ENCODE data around the gene CPNE7. TPM values are rescaled to one million over a fixed set of nuclear protein-coding genes. Genes with fewer than 3 reads are reported as not detected.

The CPNE7 gene
- total RNA-seq, 1 donor from 2014 or later = 21.1 TPM

DNA sequence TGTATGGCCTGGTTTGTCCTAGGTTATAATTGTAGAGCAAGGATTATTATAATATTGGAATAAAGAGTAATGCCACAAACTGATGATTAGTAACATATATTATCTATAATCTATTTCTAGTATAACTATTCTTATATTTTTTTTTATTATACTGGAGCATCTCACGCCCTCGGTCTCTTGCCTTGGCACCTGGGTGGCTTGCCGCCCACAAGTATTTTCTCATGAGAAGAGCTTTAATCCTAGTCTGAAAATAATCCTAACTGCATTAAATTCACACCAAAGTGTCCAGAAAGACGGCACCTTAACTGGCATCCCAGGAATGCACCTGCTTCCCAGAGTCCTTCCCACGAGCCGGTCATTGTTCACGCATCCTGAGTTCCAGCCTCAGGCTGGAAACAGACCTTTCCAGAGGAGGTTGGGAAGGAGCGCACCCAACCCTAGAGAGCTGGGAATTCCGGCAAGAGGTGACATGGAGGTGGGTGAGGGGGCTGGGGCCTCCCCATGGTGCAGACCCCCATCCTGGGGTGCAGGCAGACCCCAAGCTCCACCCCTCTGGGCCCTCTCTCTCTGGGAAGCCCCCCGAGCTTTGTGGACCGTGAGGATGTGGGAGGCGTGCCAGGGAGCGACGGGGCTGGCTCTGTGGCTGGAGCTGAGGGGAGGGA, 66.0 kb downstream of the CPNE7 start:
- DNase-seq (ENCODE audit: low spot score) = no peak
- Histone ChIP-seq H3K9me3 (ENCODE audit: low read depth) (no peaks in the 10 kb centered on the region), H3K9ac (no peak overlapping the region), H3K36me3 (no peaks in the 10 kb centered on the region), H3K4me1 (no peaks in the 10 kb centered on the region), H3K27me3 (no peaks in the 10 kb centered on the region), H3K4me2 (no peak overlapping the region), H3K27ac (no peak overlapping the region), H3K79me2 (ENCODE audit: low read depth) (no peaks in the 10 kb centered on the region), H3F3A (ENCODE audit: low read depth) (peaks cover 3% of the 10 kb centered on the region), H3K4me3 (no peak overlapping the region), H4K20me1 (ENCODE audit: low read depth) (peaks cover 4% of the 10 kb centered on the region), H2AFZ (replicated peaks) (no peak overlapping the region)
- H3K9me3 Mint-ChIP-seq = no peaks in the 10 kb centered on the region
- H3K4me1 Mint-ChIP-seq = peaks cover 10% of the 10 kb centered on the region
- H3K36me3 Mint-ChIP-seq = peaks cover 5% of the 10 kb centered on the region
- H3K4me3 Mint-ChIP-seq = peak overlapping the region; percentile 64
- peaks cover 6% of the 10 kb centered on the region for H3K27me3 Mint-ChIP-seq (ENCODE audit: insufficient read depth, low read depth)
- H3K27ac Mint-ChIP-seq = no peak overlapping the region
- TF ChIP-seq EZH2phosphoT487 (IDR thresholded peaks at IDR 0.05) (no peak), EZH2 (IDR thresholded peaks at IDR 0.05) (no peak)

DNA sequence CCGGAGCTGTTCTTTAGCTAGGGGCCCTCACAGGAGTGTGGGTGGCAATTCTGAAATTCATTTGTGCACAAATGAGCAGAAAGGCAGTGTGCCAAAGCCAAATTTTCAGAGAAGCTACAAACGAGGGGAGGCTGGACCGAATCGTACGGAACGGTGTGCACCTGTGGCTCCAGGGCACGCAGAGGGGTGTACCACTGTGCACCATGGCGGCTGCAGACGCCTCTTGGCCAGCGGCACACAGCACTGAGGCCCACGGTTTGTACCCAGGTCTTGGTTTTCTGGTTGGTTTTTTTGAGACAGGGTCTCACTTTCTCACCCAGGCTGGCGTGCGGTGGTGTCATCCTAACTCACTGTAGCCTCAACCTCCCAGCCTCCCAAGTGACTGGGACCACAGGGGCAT, 67.0 kb downstream of the CPNE7 start:
- Histone ChIP-seq H3K9me3 (ENCODE audit: low read depth) (no peaks in the 10 kb centered on the region), H3K4me2 (no peak overlapping the region), H3K9ac (no peak overlapping the region), H3K27ac (no peak overlapping the region), H3F3A (ENCODE audit: low read depth) (peaks cover 3% of the 10 kb centered on the region), H3K4me3 (no peak overlapping the region), H3K79me2 (ENCODE audit: low read depth) (no peaks in the 10 kb centered on the region), H3K27me3 (no peaks in the 10 kb centered on the region), H4K20me1 (ENCODE audit: low read depth) (peaks cover 4% of the 10 kb centered on the region), H3K36me3 (no peaks in the 10 kb centered on the region), H3K4me1 (no peaks in the 10 kb centered on the region), H2AFZ (replicated peaks) (no peak overlapping the region)
- H3K27ac Mint-ChIP-seq = no peak overlapping the region
- H3K36me3 Mint-ChIP-seq = peaks cover 5% of the 10 kb centered on the region
- no peak for DNase-seq (ENCODE audit: low spot score)
- H3K4me3 Mint-ChIP-seq = no peak overlapping the region
- TF ChIP-seq EZH2 (IDR thresholded peaks at IDR 0.05) (no peak), EZH2phosphoT487 (IDR thresholded peaks at IDR 0.05) (no peak)
- TF ChIP-seq, protein P1, sequence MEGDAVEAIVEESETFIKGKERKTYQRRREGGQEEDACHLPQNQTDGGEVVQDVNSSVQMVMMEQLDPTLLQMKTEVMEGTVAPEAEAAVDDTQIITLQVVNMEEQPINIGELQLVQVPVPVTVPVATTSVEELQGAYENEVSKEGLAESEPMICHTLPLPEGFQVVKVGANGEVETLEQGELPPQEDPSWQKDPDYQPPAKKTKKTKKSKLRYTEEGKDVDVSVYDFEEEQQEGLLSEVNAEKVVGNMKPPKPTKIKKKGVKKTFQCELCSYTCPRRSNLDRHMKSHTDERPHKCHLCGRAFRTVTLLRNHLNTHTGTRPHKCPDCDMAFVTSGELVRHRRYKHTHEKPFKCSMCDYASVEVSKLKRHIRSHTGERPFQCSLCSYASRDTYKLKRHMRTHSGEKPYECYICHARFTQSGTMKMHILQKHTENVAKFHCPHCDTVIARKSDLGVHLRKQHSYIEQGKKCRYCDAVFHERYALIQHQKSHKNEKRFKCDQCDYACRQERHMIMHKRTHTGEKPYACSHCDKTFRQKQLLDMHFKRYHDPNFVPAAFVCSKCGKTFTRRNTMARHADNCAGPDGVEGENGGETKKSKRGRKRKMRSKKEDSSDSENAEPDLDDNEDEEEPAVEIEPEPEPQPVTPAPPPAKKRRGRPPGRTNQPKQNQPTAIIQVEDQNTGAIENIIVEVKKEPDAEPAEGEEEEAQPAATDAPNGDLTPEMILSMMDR (IDR thresholded peaks at IDR 0.05) = no peak
- H3K27me3 Mint-ChIP-seq (ENCODE audit: insufficient read depth, low read depth) = peaks cover 5% of the 10 kb centered on the region
- H3K4me1 Mint-ChIP-seq = peaks cover 10% of the 10 kb centered on the region
- H3K9me3 Mint-ChIP-seq = no peaks in the 10 kb centered on the region

GRCh38 chr16:89643769-89644300, 68.3 kb downstream of the CPNE7 start:
- Histone ChIP-seq H4K20me1 (ENCODE audit: low read depth) (peaks cover 4% of the 10 kb centered on the region), H3K4me2 (no peak overlapping the region), H3K79me2 (ENCODE audit: low read depth) (no peaks in the 10 kb centered on the region), H3K4me1 (no peaks in the 10 kb centered on the region), H3K9me3 (ENCODE audit: low read depth) (no peaks in the 10 kb centered on the region), H3K36me3 (no peaks in the 10 kb centered on the region), H3F3A (ENCODE audit: low read depth) (peaks cover 3% of the 10 kb centered on the region), H3K27me3 (no peaks in the 10 kb centered on the region), H3K27ac (no peak overlapping the region), H3K9ac (no peak overlapping the region), H2AFZ (replicated peaks) (no peak overlapping the region), H3K4me3 (no peak overlapping the region)
- H3K27me3 Mint-ChIP-seq (ENCODE audit: insufficient read depth, low read depth) = peaks cover 8% of the 10 kb centered on the region
- TF ChIP-seq, protein P1 (IDR thresholded peaks at IDR 0.05) = no peak
- no peak for TF ChIP-seq EZH2phosphoT487 (IDR thresholded peaks at IDR 0.05)
- TF ChIP-seq EZH2 (IDR thresholded peaks at IDR 0.05) = no peak
- H3K4me1 Mint-ChIP-seq = peaks cover 10% of the 10 kb centered on the region
- H3K9me3 Mint-ChIP-seq = no peaks in the 10 kb centered on the region
- H3K27ac Mint-ChIP-seq = no peak overlapping the region
- no peak overlapping the region for H3K4me3 Mint-ChIP-seq
- no peak for DNase-seq (ENCODE audit: low spot score)
- H3K36me3 Mint-ChIP-seq = peaks cover 5% of the 10 kb centered on the region

GRCh38 chr16:89645122-89645521, 69.6 kb downstream of the CPNE7 start:
- Mint-ChIP-seq H3K36me3 (peaks cover 5% of the 10 kb centered on the region), H3K27me3 (ENCODE audit: insufficient read depth, low read depth) (peaks cover 10% of the 10 kb centered on the region), H3K9me3 (no peaks in the 10 kb centered on the region), H3K4me3 (no peak overlapping the region), H3K4me1 (peaks cover 10% of the 10 kb centered on the region), H3K27ac (no peak overlapping the region)
- Histone ChIP-seq H2AFZ (replicated peaks) (no peak overlapping the region), H3K36me3 (no peaks in the 10 kb centered on the region), H3K27me3 (no peaks in the 10 kb centered on the region), H3K9me3 (ENCODE audit: low read depth) (no peaks in the 10 kb centered on the region), H3K4me2 (no peak overlapping the region), H4K20me1 (ENCODE audit: low read depth) (peaks cover 4% of the 10 kb centered on the region), H3K4me3 (no peak overlapping the region), H3K9ac (no peak overlapping the region), H3K27ac (no peak overlapping the region), H3F3A (ENCODE audit: low read depth) (peaks cover 3% of the 10 kb centered on the region), H3K79me2 (ENCODE audit: low read depth) (no peaks in the 10 kb centered on the region), H3K4me1 (no peaks in the 10 kb centered on the region)
- no peak for DNase-seq (ENCODE audit: low spot score)
- no peak for TF ChIP-seq EZH2 (IDR thresholded peaks at IDR 0.05)
- TF ChIP-seq, protein P1 (IDR thresholded peaks at IDR 0.05) = no peak
